Osteocyte (in vitro differentiated cells): ENCODE measurements around the gene ZNF487. TPM values are rescaled to one million over a fixed set of nuclear protein-coding genes. Genes with fewer than 3 reads are reported as not detected.
A peak's percentile ranks its signal among the peaks of the same experiment; 100 is the strongest.
"Not testable (repeated sequence)": the region's sequence is repeated elsewhere in the genome, so short reads cannot be mapped to it uniquely, and the experiment has no call there.

Source experiments
- DNase-seq: peaks from one replicate; pipeline ENCODE4 v3.0.0; 2021; ENCODE audit warnings: mixed read lengths; ENCODE audit not compliant: unreplicated experiment; ENCODE audit errors: extremely low spot score
- H3K27ac Mint-ChIP-seq: one replicate; pipeline ENCODE4 v1.8.0; 2021; ENCODE audit warnings: mild to moderate bottlenecking, mixed read lengths; ENCODE audit not compliant: unreplicated experiment
- H3K27me3 Mint-ChIP-seq: one replicate; pipeline ENCODE4 v1.8.0; 2021; ENCODE audit warnings: mixed read lengths; ENCODE audit not compliant: unreplicated experiment
- H3K36me3 Mint-ChIP-seq: one replicate; pipeline ENCODE4 v1.8.0; 2021; ENCODE audit warnings: mixed read lengths; ENCODE audit not compliant: unreplicated experiment
- H3K4me1 Mint-ChIP-seq: one replicate; pipeline ENCODE4 v1.8.0; 2021; ENCODE audit warnings: mixed read lengths; ENCODE audit not compliant: unreplicated experiment
- H3K4me3 Mint-ChIP-seq: one replicate; pipeline ENCODE4 v1.8.0; 2021; ENCODE audit warnings: mild to moderate bottlenecking, moderate library complexity, mixed read lengths; ENCODE audit not compliant: unreplicated experiment
- H3K9me3 Mint-ChIP-seq: one replicate; pipeline ENCODE4 v1.8.0; 2021; ENCODE audit warnings: mixed read lengths; ENCODE audit not compliant: unreplicated experiment
- total RNA-seq: library from RNA; stranded (reverse); gene quantifications from 2 replicates; pipeline ENCODE4 v1.2.1, GENCODE V29; 2021
- TF ChIP-seq, protein P1 (sequence below): fragments of 200-600 bp; sonication (generic); IDR thresholded peaks from 2 replicates; pipeline ENCODE4 v1.5.0; 2021; ENCODE audit warnings: antibody characterized with exemption, mild to moderate bottlenecking, moderate library complexity

The ZNF487 gene
- total RNA-seq, 1 donor from 2014 or later, result 3.6 TPM

DNA sequence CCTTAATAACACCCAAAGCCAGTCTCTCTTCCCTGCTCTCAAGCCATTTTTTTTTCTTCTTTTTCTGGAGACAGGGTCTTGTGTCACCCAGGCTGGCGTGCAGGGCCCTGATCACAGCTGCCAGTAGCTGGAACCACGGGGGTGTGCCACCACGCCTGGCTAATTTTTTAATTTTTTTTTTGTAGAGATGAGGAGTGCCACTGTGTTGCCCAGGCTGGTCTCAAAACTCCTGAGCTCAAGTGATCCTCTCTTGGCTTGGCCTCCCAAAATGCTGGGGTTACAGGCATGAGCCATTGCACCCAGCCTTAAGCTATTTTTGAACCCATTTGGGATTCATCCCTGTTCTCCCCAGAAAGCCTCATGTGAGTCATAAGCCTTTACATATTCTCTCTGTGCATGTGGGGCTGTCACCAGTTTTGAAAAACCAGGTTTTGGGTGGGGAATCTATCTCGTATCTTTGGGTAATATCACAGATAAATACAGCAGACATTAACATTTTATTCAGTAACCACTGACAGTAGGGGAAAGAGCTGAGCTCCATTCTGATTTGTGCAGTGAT, 15.5 kb downstream of the ZNF487 start:
- H3K36me3 Mint-ChIP-seq, result no peaks in the 10 kb centered on the region
- no peak overlapping the region for H3K4me3 Mint-ChIP-seq
- peaks cover 18% of the 10 kb centered on the region for H3K4me1 Mint-ChIP-seq
- TF ChIP-seq, protein P1, sequence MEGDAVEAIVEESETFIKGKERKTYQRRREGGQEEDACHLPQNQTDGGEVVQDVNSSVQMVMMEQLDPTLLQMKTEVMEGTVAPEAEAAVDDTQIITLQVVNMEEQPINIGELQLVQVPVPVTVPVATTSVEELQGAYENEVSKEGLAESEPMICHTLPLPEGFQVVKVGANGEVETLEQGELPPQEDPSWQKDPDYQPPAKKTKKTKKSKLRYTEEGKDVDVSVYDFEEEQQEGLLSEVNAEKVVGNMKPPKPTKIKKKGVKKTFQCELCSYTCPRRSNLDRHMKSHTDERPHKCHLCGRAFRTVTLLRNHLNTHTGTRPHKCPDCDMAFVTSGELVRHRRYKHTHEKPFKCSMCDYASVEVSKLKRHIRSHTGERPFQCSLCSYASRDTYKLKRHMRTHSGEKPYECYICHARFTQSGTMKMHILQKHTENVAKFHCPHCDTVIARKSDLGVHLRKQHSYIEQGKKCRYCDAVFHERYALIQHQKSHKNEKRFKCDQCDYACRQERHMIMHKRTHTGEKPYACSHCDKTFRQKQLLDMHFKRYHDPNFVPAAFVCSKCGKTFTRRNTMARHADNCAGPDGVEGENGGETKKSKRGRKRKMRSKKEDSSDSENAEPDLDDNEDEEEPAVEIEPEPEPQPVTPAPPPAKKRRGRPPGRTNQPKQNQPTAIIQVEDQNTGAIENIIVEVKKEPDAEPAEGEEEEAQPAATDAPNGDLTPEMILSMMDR, result no peak
- H3K9me3 Mint-ChIP-seq, result no peaks in the 10 kb centered on the region
- DNase-seq, result no peak
- H3K27me3 Mint-ChIP-seq, result no peaks in the 10 kb centered on the region
- no peak overlapping the region for H3K27ac Mint-ChIP-seq

GRCh38 chr10:43453266-43453831, 16.4 kb downstream of the ZNF487 start:
- no peak for DNase-seq
- H3K27me3 Mint-ChIP-seq, result no peaks in the 10 kb centered on the region
- H3K9me3 Mint-ChIP-seq, result no peaks in the 10 kb centered on the region
- no peaks in the 10 kb centered on the region for H3K36me3 Mint-ChIP-seq
- TF ChIP-seq, protein P1, result no peak
- no peak overlapping the region for H3K27ac Mint-ChIP-seq
- H3K4me3 Mint-ChIP-seq, result no peak overlapping the region
- H3K4me1 Mint-ChIP-seq, result peaks cover 18% of the 10 kb centered on the region

GRCh38 chr10:43454025-43454424, 17.1 kb downstream of the ZNF487 start:
- H3K9me3 Mint-ChIP-seq, H3K36me3 Mint-ChIP-seq, H3K27me3 Mint-ChIP-seq, DNase-seq, H3K27ac Mint-ChIP-seq: not testable (repeated sequence)
- Mint-ChIP-seq H3K4me3 (peak overlapping the region; percentile 90), H3K4me1 (peaks cover 18% of the 10 kb centered on the region)

DNA sequence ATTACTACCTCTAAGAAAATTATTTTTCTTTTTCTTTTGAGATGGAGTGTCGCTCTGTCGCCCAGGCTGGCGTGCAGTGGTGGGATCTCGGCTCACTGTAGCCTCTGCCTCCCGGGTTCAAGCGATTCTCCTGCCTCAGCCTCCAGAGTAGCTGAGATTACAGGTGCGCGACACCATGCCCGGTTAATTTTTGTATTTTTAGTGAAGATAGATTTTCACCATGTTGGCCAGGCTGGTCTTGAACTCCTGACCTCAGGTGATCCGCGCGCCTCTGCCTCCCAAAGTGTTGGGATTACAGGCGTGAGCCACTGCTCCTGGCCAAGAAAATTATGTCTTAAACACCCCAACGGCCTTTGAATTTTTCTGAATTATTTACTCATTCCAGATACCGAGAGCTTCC, 19.6 kb downstream of the ZNF487 start:
- DNase-seq, H3K27me3 Mint-ChIP-seq, H3K4me3 Mint-ChIP-seq, H3K27ac Mint-ChIP-seq, H3K9me3 Mint-ChIP-seq, H3K36me3 Mint-ChIP-seq: not testable (repeated sequence)
- peaks cover 18% of the 10 kb centered on the region for H3K4me1 Mint-ChIP-seq

- Mint-ChIP-seq H3K4me3 (no peak overlapping the region), H3K27ac (no peak overlapping the region), H3K27me3 (no peaks in the 10 kb centered on the region), H3K36me3 (no peaks in the 10 kb centered on the region), H3K4me1 (peaks cover 19% of the 10 kb centered on the region), H3K9me3 (no peaks in the 10 kb centered on the region)
- no peak for DNase-seq
- TF ChIP-seq, protein P1, result no peak
These were observed 21.3 kb downstream of the ZNF487 start for GRCh38 chr10:43458227-43458626.

DNA sequence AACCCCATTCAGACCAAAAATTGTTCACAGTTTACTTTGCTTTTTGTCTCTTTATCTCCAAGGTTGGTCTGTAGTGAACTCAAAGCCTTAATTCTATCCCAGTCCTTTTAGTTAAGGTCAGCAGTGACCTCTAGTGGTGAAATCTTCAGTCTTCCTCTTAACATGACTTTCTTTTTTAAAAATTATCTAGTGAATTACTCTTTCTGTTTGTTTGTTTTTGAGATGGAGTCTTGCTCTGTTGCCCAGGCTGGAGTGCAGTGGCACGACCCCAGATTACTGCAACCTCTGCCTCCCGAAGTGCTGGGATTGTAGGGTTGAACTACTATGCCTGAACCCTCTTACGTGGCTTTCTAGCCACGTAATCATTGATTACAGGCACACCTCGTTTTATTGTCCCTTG, 25.0 kb downstream of the ZNF487 start:
- H3K9me3 Mint-ChIP-seq, result no peaks in the 10 kb centered on the region
- DNase-seq, result no peak
- H3K4me1 Mint-ChIP-seq, result peaks cover 1% of the 10 kb centered on the region
- H3K27ac Mint-ChIP-seq, result no peak overlapping the region
- TF ChIP-seq, protein P1, result peak; percentile 74
- H3K4me3 Mint-ChIP-seq, result no peak overlapping the region
- no peaks in the 10 kb centered on the region for H3K27me3 Mint-ChIP-seq
- no peaks in the 10 kb centered on the region for H3K36me3 Mint-ChIP-seq

DNA sequence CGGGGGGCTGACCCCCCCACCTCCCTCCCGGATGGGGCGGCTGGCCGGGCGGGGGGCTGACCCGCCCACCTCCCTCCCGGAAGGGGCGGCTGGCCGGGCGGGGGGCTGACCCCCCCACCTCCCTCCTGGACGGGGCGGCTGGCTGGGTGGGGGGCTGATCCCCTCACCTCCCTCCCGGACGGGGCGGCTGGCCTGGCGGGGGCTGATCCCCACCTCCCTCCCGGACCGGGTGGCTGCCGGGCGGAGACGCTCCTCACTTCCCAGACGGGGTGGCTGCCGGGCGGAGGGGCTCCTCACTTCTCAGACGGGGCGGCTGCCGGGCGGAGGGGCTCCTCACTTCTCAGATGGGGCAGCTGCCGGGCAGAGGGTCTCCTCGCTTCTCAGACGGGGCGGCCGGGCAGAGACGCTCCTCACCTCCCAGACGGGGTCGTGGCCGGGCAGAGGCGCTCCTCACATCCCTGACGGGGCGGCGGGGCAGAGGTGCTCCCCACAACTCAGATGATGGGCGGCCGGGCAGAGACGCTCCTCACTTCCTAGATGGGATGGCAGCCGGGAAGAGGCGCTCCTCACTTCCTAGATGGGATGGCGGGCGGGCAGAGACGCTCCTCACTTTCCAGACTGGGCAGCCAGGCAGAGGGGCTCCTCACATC, 28.3 kb downstream of the ZNF487 start:
- DNase-seq, H3K4me3 Mint-ChIP-seq, H3K27me3 Mint-ChIP-seq, H3K27ac Mint-ChIP-seq, H3K4me1 Mint-ChIP-seq, H3K9me3 Mint-ChIP-seq, H3K36me3 Mint-ChIP-seq: not testable (repeated sequence)

DNA sequence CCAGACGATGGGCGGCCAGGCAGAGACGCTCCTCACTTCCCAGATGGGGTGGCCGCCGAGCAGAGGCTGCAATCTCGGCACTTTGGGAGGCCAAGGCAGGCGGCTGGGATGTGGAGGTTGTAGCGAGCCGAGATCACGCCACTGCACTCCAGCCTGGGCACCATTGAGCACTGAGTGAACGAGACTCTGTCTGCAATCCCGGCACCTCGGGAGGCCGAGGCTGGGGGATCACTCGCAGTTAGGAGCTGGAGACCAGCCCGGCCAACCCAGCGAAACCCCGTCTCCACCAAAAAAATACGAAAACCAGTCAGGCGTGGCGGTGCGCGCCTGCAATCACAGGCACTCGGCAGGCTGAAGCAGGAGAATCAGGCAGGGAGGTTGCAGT, 28.8 kb downstream of the ZNF487 start:
- not testable (repeated sequence) for H3K27me3 Mint-ChIP-seq, H3K9me3 Mint-ChIP-seq, H3K27ac Mint-ChIP-seq, DNase-seq, H3K4me3 Mint-ChIP-seq, H3K36me3 Mint-ChIP-seq, H3K4me1 Mint-ChIP-seq
